Measurements from ENCODE around the gene SP2.
A peak's percentile ranks its signal among the peaks of the same experiment; 100 is the strongest.

SP2 gene

GRCh38 chr17:47895856-47896671 is at the start of gene SP2:
TSS of gene SP2 (plus strand) at chr17:47896236. CDS start at chr17:47896287, 51 bp downstream.
- peak; percentile 100 for DNase-seq

- DNase-seq, result no peak
Observed at GRCh38 chr17:47846716-47847340, 49.2 kb upstream of the SP2 start.

DNA sequence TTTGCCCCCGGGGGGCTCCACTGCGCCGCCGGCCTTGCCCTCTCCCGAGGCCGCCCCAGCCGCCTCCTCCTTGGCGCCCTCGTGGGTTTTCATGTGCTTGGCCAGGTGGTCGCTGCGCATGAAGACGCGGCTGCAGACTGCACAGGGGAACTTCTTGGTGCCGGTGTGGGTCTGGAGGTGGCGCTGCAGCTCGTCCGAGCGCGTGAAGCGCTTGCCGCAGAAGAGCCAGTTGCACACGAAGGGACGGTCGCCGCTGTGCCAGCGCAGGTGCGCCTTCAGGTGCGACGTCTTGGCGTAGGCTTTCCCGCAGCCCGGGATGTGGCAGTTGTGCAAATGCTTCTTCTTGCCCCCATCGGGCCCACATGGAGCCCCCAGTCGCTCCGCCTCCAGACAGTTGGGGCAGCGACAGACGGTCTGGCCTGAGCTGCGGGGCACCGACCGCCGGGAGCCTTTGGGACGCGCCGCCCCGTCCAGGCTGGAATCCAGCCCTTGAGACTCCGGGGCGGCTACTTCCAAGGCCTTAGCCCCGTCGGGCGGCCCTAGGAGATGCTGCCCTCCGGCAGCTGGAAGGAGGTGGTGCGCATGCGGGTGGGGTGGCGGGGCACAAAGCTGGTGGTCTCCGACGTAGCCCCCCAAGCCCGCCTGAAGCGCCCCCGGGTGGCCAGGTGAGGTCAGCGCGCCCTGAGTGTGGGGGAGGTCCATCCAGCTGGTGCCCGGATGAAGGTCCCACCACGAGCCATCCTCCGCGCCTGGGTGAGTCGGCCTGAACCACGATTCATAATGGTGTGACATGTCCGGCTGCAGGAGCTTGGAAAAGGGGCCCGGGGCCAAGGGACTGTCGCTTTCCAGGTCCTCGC is 48.5 kb upstream of the SP2 start:
- DNase-seq, result no peak

DNA sequence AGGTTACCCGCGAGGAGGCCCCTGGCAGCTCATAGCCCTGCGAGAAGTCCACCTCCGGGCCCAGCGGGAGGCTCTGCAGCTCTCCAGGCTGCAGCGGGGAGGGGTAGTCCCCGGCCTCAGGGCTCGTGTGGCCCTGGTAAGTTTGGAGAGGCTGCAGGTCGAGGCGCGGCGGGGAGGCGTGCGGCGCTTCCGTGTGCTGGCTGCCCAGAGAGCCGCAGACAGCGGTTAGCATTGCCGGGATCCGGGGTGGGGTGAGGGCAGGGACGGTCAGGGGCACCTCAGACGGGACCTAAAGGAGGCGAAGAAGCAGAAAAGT is 47.9 kb upstream of the SP2 start:
- DNase-seq, result no peak

- DNase-seq, result no peak
Observed at GRCh38 chr17:47850373-47850691, 45.7 kb upstream of the SP2 start.

DNA sequence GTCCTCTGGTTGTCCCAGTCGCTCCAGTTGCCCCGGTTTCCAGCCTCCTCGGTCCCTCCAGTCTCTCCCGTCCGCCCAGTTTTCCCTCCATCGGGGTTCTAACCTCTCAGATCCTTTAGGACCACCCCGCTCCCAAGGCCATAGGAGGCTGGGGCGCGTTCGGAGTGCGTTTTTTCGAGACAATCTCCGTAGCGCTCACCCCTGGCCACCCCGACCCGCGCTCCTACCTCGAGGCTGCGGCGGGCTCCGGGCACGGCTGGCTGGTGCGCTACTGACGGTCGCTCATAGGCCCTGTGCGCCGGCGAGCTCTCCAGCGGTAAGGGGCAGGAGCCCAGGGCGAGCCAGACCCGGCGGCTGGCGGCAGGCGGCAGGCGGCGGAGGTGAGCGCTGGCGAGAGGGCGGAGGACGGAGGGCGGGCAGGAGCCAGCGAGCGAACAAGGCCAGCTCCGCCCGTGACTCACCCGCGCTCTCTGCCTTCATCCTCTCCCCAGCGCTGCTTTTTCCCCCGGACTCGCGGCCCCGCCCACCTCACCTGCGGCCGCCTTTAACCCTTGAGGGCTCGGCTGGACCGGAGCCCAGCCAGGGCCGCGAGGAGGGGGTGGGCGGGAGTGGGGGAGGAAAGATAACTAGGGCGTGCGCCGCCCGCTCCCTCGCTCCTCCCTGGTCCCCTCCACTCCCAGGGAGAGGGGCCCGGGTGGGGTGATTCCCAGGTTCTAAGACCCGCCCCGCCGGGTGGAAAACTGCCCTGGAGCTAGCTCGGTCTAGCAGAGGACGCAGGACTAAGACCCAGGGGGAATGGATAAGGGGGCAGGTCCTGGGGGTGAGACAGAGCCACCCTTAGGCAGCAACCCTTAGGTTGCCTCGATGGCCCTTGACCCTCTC is 45.1 kb upstream of the SP2 start, which contains the start of gene SP6:
SP6 (minus strand) TSS at position 472 of the 882 bp plus-strand sequence. CDS start 2,734 bp downstream, outside the sequence.
- DNase-seq, result no peak

GRCh38 chr17:47851764-47852112 is 44.3 kb upstream of the SP2 start:
- no peak for DNase-seq

DNA sequence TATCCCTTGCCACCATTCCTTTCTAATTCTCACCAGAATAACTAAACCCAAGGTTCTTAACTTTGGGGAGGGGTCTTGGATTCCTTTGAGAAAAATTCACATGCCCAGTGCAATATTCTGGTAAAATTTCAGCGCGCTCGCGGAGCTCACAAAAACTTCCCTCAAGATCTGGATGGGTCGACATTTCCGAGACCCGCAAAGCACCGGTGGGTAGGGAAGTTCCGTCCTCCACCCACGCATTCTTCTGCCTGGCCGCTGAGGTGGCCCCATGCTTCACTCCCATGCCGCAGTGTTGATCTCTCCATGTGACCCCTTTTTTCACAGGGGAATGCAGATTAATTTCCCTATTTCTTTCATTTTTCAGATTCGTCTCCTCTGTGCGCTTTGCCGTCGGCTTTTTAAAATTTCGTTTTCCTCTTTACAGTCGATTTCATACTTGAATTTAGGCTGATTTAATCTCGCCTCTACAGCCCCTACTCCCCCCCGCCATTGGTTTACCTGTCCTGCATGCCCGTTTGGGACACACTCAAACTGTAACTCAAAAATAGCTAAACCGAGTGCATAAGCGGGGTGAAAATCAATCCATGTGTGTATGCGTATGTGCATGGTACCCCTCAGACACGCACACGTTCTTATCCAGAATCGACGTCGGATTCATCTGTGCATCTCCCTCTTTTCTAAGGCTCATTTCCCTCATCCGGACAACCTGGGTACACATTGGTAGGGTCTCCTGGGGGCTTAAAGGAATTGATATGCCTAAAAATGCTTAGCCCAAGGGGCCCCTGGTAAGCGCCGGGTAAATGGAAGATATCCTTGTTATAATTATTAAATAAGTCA is 43.7 kb upstream of the SP2 start:
- no peak for DNase-seq

- no peak for DNase-seq
Observed at GRCh38 chr17:47853616-47854015, 42.4 kb upstream of the SP2 start.

DNA sequence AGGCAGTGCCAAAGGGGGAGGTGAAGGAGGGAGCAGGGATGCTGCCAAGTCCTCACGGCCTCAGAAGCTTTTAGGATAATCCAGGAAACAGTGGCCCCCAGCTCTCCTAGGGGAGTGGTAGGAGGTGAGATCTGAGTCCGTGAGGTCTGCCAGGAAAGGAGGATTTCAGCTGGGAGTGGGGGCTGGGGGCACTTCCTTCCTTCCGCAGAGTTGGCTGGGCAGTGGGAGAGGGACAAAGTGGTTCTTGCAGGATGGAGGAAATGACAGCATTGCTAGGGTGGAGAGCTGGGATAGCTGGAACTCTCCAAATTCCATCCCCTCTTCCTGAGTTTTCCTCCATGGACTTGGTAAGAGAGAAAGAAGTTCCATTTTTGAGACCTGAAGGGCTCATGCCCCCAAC is 40.3 kb upstream of the SP2 start:
- DNase-seq, result no peak

DNA sequence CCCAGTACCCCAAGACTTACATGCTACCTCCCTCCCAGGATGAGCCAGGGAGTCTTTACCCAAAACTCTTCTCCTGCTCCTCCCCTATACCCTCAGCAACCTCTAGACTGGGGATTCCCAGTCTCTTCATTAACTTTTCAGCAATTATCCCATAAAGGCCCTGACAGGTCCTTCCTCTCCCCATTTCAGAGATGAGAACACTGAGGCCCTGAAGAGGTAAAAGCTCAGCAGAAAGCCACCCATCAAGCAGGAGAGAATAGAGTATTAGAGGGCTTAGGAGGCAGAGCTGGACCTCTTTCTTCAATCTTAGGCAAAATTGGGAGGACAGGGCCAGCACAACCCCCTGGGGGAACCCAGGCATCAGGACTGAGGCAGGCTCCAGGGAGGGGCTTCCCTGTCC is 39.2 kb upstream of the SP2 start:
- no peak for DNase-seq

DNA sequence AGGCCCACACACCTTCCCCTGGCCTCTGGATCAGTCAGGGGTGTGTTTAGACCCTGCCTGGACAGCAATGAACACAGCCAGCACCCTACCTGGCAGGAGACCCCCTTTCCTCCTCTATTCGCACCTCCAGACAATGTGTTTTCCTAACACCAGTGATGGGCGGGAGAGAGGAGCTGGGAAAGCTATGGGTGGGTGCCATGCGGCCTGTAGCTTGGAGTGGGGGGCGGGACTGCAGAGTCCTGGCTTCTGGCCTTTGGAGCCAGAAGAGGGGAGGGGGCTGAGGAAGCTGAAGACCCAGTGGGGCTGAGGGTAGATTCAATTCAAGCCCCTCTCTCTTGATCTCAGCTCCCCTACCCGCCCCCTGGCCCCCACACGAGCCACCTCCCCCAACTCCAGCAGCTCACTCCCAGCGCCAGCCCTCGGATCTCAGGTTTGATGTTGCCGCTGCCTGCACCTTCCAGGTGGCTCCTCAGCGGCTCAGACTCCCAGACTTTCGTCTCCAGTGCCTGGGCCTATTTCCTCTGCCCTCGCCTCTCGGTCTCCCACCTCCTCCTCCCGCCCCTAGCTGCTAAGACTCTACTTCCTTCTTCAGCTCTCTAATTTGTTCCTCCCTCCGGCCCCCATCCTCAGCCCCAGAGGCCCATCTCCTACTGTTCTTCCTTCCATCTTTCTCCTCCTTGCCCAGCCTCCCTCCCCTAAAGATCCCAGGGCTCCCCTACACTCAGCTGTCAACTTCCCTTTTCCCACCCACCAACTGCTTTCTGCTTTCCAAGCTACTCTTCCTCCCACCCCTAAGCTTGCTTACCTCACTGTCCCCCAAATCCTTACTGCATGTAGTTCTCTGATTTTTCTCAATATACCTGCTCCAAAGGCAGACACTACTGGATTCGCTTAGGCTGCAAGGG is 38.2 kb upstream of the SP2 start:
- DNase-seq, result no peak

DNA sequence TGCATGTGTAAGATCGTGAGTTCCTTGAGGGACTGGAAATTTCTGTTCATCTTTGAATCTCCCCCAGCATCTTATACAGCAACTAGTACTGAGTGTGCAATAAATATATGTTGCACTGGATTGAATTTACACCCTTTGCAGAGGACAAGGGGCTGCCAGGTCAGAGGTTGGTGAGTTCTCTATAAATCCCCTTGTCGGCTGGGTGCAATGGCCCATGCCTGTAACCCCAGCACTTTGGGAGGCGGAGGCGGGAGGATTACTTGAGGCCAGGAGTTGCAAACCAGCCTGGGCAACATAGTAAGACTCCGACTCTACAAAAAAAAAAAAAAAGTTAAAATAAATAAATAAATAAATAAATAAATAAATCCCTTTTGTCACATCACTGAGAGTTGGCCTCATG is 35.6 kb upstream of the SP2 start:
- DNase-seq, result no peak

DNA sequence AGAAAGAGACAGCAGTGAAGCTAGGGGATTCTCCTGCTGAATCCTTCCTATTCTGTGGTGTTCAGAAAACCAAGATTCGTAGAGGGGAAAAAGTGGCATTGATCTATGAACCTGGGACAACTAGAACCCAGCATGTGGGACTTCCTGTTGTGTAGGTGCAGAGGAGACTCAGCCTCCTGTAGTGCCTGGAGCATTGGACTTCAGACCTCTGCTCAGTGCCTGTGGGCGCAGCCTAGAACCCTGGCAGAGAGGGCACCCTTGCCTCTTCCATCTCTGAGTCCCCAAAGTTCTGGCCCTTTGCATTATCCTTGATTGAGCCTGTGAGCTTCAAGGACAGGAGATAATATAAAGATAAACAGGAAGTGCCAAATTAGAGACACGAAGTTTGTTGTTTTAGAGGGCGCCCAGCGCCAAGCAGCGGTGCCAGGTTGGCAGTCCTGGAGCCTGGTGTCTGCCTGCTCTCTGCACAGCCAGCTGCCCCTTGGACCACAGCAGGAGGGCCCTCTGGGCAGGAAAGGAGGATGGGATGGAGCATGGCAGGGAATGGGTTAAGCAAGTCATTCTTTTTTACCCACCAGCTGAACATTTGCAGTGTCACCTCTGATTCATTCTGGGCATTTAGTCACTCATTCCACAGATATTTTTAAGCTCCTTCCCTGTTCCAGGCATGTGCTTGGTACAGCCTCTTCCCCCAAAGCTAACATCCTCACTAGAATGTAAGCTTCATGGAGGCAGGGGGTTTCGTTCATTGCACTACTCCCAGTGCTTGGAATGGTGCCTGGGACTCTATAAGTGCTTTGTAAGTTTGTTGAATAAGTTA is 33.2 kb upstream of the SP2 start:
- DNase-seq, result no peak

DNA sequence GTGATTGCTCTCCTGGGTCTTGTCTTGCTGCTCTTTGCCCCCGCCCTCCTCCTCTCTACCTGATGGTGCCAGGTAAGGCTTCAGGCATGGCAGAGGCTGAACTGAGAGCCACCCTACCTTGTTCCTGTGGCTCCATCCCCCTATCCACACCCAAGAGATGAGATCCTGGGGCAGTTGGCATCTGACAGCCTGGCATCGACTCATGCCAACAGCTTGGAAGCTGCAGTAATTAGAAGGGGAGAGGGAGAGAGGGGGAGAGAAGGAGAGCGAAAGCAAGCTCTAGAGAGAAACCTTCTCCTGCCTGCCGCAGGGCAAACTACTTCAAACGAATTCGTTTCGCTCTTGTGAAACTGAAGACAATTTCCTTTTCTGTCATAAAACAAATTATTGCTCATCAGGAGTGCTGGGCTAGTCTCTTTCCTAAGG is 31.2 kb upstream of the SP2 start:
- DNase-seq, result no peak

GRCh38 chr17:47866941-47867340 is 29.1 kb upstream of the SP2 start:
- DNase-seq, result no peak

DNA sequence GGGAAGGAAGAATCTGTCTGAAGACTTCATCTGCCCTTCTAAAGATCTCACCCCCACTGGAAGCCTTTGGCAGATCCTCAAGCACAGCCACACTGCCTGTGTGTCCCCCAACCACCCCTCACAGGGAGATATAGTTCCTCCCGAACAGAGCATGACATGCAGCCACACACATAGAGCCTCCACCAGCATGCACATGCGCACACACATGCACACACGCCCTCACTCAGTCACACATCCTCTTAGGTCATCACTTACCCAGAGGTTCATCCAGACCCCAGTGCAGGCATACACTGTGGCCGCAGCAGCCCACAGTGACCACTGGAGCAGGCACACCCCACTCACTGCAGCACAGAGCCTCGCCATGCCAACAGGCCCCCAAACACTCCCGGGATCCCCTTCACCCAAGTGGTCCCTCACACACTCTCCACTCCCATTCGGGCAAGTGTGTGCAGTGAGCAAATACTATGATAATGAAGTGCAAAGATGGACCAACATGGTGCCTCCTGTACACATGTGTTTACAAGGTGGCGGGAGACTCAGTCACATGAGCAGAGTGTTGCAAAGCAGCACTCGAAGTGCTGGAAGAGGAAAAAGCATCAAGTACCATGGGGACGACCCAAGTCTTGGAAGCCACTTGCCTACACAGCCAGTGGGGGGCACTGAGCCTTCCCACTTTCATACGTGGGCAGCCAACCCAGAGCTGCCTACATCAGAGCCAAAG is 28.1 kb upstream of the SP2 start:
- DNase-seq, result no peak

GRCh38 chr17:47869114-47869513 is 26.9 kb upstream of the SP2 start:
- DNase-seq, result no peak

- no peak for DNase-seq
Observed at GRCh38 chr17:47870056-47870455, 26.0 kb upstream of the SP2 start.

Measured in KG1 (cell line).